ENCODE measurements around the gene KRT80. TPM values are rescaled to one million over a fixed set of nuclear protein-coding genes. Genes with fewer than 3 reads are reported as not detected.

Gene KRT80
- polyA plus RNA-seq, 2 of the 4 experiments (the other 2 are of a cell fraction), result 38.3 to 63.1 TPM

DNA sequence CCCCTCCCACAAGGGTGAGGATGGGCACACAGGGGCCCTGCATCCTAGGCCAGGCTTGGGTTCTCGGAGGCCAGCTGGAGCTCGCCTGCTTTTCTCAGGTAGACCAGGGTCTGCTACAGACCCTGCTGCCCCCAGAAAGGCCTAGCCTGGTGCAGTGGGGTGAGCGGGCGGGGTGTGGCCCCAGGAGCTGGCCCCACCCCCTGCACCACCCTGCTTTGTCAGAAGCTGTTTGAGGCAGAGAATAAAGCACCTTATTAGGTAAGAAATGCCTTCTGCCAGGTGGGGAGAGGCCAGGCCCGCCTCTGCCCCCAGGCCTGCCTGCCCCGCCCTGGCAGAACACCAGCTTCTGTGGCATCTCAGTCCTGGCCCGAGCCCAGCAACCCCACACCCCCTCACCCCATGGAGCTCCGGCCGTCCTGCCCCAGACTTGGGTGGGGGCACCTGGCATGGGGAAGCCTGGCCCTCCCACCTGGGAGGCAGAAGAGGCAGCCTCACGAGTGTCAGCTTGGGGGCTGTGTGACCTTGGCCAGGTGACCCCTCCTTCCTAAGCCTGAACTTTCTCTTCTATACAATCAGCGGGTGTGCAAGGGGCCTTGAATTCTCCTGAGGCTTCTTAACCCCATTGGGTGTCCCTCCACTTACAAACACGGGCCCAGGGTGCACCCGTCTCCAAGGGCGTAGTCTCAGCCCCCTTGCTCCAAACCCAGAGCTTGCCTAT, 43.2 kb downstream of the KRT80 start (continued):
- no peak for TF ChIP-seq RARB (CRISPR knock-in tag; IDR thresholded peaks at IDR 0.05)
- TF ChIP-seq, protein P1, sequence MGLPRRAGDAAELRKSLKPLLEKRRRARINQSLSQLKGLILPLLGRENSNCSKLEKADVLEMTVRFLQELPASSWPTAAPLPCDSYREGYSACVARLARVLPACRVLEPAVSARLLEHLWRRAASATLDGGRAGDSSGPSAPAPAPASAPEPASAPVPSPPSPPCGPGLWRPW (IDR thresholded peaks at IDR 0.05), result no peak
- TF ChIP-seq NFE2L2 (conservative IDR thresholded peaks at IDR 0.05; ENCODE audit: low read length), result no peak
- 0 out of 5 replicates have a peak, but pooled peaks of 1 of the 2 experiments have one; percentile 17 for TF ChIP-seq RAD21 (conservative IDR thresholded peaks at IDR 0.05 in 1 of 2, IDR thresholded peaks at IDR 0.05 in 1 of 2)
- no peak for TF ChIP-seq MAFK (IDR thresholded peaks at IDR 0.05; ENCODE audit: partially characterized antibody)
- TF ChIP-seq PHF8 (IDR thresholded peaks at IDR 0.05; ENCODE audit: borderline replicate concordance, low read depth), result no peak
- TF ChIP-seq, protein P2, sequence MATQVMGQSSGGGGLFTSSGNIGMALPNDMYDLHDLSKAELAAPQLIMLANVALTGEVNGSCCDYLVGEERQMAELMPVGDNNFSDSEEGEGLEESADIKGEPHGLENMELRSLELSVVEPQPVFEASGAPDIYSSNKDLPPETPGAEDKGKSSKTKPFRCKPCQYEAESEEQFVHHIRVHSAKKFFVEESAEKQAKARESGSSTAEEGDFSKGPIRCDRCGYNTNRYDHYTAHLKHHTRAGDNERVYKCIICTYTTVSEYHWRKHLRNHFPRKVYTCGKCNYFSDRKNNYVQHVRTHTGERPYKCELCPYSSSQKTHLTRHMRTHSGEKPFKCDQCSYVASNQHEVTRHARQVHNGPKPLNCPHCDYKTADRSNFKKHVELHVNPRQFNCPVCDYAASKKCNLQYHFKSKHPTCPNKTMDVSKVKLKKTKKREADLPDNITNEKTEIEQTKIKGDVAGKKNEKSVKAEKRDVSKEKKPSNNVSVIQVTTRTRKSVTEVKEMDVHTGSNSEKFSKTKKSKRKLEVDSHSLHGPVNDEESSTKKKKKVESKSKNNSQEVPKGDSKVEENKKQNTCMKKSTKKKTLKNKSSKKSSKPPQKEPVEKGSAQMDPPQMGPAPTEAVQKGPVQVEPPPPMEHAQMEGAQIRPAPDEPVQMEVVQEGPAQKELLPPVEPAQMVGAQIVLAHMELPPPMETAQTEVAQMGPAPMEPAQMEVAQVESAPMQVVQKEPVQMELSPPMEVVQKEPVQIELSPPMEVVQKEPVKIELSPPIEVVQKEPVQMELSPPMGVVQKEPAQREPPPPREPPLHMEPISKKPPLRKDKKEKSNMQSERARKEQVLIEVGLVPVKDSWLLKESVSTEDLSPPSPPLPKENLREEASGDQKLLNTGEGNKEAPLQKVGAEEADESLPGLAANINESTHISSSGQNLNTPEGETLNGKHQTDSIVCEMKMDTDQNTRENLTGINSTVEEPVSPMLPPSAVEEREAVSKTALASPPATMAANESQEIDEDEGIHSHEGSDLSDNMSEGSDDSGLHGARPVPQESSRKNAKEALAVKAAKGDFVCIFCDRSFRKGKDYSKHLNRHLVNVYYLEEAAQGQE (IDR thresholded peaks at IDR 0.05), result no peak
- TF ChIP-seq, protein P3, sequence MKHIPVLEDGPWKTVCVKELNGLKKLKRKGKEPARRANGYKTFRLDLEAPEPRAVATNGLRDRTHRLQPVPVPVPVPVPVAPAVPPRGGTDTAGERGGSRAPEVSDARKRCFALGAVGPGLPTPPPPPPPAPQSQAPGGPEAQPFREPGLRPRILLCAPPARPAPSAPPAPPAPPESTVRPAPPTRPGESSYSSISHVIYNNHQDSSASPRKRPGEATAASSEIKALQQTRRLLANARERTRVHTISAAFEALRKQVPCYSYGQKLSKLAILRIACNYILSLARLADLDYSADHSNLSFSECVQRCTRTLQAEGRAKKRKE (CRISPR knock-in tag; IDR thresholded peaks at IDR 0.05; ENCODE audit: low read depth), result peak; percentile 61; the same call in 1 of the 2 replicates
- TF ChIP-seq FOSB (CRISPR knock-in tag; IDR thresholded peaks at IDR 0.05), result peak; percentile 46; the same call in 1 of the 2 replicates
- TF ChIP-seq EHMT2 (IDR thresholded peaks at IDR 0.05; ENCODE audit: low read depth), result no peak
- TF ChIP-seq KDM5A (IDR thresholded peaks at IDR 0.05), result no peak
- TF ChIP-seq SMC3 (IDR thresholded peaks at IDR 0.05), result 0 out of 3 replicates have a peak, but pooled peaks have one; percentile 12
- TF ChIP-seq HOXB5 (CRISPR knock-in tag; IDR thresholded peaks at IDR 0.05), result peak; percentile 65; the same call in 1 of the 2 replicates
- no peak; the same call in none of the 2 replicates for TF ChIP-seq FOXS1 (CRISPR knock-in tag; IDR thresholded peaks at IDR 0.05)
- TF ChIP-seq, protein P4, sequence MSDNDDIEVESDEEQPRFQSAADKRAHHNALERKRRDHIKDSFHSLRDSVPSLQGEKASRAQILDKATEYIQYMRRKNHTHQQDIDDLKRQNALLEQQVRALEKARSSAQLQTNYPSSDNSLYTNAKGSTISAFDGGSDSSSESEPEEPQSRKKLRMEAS (IDR thresholded peaks at IDR 0.05), result peak; percentile 81
- TF ChIP-seq, protein P5, sequence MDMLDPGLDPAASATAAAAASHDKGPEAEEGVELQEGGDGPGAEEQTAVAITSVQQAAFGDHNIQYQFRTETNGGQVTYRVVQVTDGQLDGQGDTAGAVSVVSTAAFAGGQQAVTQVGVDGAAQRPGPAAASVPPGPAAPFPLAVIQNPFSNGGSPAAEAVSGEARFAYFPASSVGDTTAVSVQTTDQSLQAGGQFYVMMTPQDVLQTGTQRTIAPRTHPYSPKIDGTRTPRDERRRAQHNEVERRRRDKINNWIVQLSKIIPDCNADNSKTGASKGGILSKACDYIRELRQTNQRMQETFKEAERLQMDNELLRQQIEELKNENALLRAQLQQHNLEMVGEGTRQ (IDR thresholded peaks at IDR 0.05), result 0 out of 2 replicates have a peak, but pooled peaks have one; percentile 19
- TF ChIP-seq CBX2 (IDR thresholded peaks at IDR 0.05; ENCODE audit: borderline replicate concordance, low read depth), result no peak
- no peak for TF ChIP-seq HDAC2 (IDR thresholded peaks at IDR 0.05)
- TF ChIP-seq CHD4 (IDR thresholded peaks at IDR 0.05; ENCODE audit: borderline replicate concordance), result no peak
- no peak; the same call in 1 of the 2 replicates for TF ChIP-seq MAZ (IDR thresholded peaks at IDR 0.05; ENCODE audit: borderline replicate concordance, low read depth, low read length)
- peak; percentile 94 for TF ChIP-seq GATA3 (IDR thresholded peaks at IDR 0.05; ENCODE audit: borderline replicate concordance)
- no peak for TF ChIP-seq TFCP2L1 (CRISPR knock-in tag; IDR thresholded peaks at IDR 0.05)
- TF ChIP-seq RFX5 (IDR thresholded peaks at IDR 0.05), result no peak
- peak in 1 of 2 experiments; percentile 60; a peak in 1 of 4 replicates for TF ChIP-seq CEBPB (IDR thresholded peaks at IDR 0.05)
- 0 out of 2 replicates have a peak, but pooled peaks have one; percentile 14 for TF ChIP-seq BHLHE40 (IDR thresholded peaks at IDR 0.05; ENCODE audit: low read depth, low read length)
- TF ChIP-seq HOXB13 (CRISPR knock-in tag; IDR thresholded peaks at IDR 0.05; ENCODE audit: low read depth), result no peak; the same call in 1 of the 2 replicates
- TF ChIP-seq FOSL2 (IDR thresholded peaks at IDR 0.05), result peak; percentile 33
- TF ChIP-seq FOSL2 (CRISPR knock-in tag; IDR thresholded peaks at IDR 0.05), result peak; percentile 60
- TF ChIP-seq ZFP36 (IDR thresholded peaks at IDR 0.05; ENCODE audit: borderline replicate concordance, partially characterized antibody), result peak; percentile 70
- TF ChIP-seq ZC3H11A (IDR thresholded peaks at IDR 0.05), result no peak; the same call in 1 of the 2 replicates
- TF ChIP-seq, protein P6, sequence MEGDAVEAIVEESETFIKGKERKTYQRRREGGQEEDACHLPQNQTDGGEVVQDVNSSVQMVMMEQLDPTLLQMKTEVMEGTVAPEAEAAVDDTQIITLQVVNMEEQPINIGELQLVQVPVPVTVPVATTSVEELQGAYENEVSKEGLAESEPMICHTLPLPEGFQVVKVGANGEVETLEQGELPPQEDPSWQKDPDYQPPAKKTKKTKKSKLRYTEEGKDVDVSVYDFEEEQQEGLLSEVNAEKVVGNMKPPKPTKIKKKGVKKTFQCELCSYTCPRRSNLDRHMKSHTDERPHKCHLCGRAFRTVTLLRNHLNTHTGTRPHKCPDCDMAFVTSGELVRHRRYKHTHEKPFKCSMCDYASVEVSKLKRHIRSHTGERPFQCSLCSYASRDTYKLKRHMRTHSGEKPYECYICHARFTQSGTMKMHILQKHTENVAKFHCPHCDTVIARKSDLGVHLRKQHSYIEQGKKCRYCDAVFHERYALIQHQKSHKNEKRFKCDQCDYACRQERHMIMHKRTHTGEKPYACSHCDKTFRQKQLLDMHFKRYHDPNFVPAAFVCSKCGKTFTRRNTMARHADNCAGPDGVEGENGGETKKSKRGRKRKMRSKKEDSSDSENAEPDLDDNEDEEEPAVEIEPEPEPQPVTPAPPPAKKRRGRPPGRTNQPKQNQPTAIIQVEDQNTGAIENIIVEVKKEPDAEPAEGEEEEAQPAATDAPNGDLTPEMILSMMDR (IDR thresholded peaks at IDR 0.05), result no peak
- TF ChIP-seq CHD2 (IDR thresholded peaks at IDR 0.05; ENCODE audit: low read length, partially characterized antibody), result no peak
- TF ChIP-seq, protein P7, sequence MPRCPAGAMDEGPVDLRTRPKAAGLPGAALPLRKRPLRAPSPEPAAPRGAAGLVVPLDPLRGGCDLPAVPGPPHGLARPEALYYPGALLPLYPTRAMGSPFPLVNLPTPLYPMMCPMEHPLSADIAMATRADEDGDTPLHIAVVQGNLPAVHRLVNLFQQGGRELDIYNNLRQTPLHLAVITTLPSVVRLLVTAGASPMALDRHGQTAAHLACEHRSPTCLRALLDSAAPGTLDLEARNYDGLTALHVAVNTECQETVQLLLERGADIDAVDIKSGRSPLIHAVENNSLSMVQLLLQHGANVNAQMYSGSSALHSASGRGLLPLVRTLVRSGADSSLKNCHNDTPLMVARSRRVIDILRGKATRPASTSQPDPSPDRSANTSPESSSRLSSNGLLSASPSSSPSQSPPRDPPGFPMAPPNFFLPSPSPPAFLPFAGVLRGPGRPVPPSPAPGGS (IDR thresholded peaks at IDR 0.05), result peak; percentile 26; the same call in 1 of the 3 replicates
- peak; percentile 15 for TF ChIP-seq HEYL (CRISPR knock-in tag; IDR thresholded peaks at IDR 0.05)
